Breast epithelium (tissue), 3 donors: ENCODE measurements around the gene TFPI.

Source experiments
- POLR2A ChIP-seq: fragments of 450-650 bp; IDR thresholded peaks from one replicate; pipeline ENCODE4 v1.6.1; 2016; ENCODE audit warnings: antibody characterized with exemption, mild to moderate bottlenecking, moderate library complexity
- TF ChIP-seq, protein P1 (sequence below), 3 donors: fragments of 450-650 bp; IDR thresholded peaks; one replicate each; pipeline ENCODE4 v1.5.1; 2016 to 2017; ENCODE audit warnings: antibody characterized with exemption in 3 of 3, mild to moderate bottlenecking in 3 of 3, moderate library complexity in 3 of 3

DNA sequence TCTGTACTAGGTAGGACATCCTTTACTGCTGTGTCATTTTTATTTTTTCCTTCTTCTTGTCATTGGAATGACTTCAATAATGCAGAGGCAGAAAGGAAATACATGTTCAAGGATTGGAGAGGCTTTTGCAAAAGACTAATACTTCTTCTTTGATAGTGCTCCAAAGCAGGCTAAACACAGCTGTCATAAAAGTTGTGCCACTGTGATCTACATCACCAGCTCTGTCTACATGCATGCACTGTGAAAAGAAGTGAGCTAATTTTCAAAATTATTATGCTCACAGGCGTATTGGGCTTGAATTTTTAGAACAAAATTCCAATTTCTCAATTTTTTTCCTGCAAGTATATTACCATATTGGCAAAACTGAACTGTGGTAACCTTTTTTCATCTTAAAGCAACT lies 68.7 kb downstream of the TFPI start:
- no peak for TF ChIP-seq POLR2A
- TF ChIP-seq, protein P1, sequence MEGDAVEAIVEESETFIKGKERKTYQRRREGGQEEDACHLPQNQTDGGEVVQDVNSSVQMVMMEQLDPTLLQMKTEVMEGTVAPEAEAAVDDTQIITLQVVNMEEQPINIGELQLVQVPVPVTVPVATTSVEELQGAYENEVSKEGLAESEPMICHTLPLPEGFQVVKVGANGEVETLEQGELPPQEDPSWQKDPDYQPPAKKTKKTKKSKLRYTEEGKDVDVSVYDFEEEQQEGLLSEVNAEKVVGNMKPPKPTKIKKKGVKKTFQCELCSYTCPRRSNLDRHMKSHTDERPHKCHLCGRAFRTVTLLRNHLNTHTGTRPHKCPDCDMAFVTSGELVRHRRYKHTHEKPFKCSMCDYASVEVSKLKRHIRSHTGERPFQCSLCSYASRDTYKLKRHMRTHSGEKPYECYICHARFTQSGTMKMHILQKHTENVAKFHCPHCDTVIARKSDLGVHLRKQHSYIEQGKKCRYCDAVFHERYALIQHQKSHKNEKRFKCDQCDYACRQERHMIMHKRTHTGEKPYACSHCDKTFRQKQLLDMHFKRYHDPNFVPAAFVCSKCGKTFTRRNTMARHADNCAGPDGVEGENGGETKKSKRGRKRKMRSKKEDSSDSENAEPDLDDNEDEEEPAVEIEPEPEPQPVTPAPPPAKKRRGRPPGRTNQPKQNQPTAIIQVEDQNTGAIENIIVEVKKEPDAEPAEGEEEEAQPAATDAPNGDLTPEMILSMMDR (IDR thresholded peaks at IDR 0.05): no peak
